ENCODE results near the gene RNF19B.

DNA sequence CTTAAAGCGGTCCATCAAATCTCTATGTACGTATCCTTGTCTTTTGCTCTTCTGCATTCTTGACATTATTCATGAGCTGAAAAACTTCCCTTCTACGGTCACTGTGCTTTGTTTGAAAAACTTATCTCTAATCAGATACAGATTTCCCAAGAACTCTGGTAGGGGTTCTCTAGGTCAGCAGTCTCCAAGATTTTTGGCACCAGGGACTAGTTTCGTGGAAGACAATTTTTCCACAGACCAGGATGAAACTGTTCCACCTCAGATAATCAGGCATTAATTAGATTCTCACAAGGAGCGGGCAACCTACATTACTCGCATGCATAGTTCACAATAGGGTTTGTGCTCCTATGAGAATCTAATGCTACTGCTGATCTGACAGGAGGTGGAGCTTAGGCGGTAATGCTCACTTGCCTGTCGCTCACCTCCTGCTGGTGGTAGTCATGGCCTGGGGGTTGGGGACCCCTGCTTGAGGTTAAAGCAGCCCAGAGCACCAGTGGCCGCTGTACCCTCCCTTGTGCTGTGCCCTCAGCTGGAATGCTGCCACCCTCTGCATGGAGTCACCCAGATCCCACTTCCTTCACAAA, 41.3 kb upstream of the RNF19B start:
- TF ChIP-seq, protein P1, sequence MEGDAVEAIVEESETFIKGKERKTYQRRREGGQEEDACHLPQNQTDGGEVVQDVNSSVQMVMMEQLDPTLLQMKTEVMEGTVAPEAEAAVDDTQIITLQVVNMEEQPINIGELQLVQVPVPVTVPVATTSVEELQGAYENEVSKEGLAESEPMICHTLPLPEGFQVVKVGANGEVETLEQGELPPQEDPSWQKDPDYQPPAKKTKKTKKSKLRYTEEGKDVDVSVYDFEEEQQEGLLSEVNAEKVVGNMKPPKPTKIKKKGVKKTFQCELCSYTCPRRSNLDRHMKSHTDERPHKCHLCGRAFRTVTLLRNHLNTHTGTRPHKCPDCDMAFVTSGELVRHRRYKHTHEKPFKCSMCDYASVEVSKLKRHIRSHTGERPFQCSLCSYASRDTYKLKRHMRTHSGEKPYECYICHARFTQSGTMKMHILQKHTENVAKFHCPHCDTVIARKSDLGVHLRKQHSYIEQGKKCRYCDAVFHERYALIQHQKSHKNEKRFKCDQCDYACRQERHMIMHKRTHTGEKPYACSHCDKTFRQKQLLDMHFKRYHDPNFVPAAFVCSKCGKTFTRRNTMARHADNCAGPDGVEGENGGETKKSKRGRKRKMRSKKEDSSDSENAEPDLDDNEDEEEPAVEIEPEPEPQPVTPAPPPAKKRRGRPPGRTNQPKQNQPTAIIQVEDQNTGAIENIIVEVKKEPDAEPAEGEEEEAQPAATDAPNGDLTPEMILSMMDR (IDR thresholded peaks at IDR 0.05 in 2 of 3, conservative IDR thresholded peaks at IDR 0.05 in 1 of 3; ENCODE audit: borderline replicate concordance in 1 of 3, insufficient read depth in 1 of 3, low read depth in 2 of 3, low read length in 2 of 3), result no peak
- no peak for TF ChIP-seq POLR2AphosphoS5 (IDR thresholded peaks at IDR 0.05; ENCODE audit: low read depth, low read length)
- TF ChIP-seq POLR2A (IDR thresholded peaks at IDR 0.05; ENCODE audit: borderline replicate concordance, extremely low read depth, insufficient read depth, insufficient read length), result no peak
- no peak for TF ChIP-seq YY1 (IDR thresholded peaks at IDR 0.05; ENCODE audit: extremely low read depth, insufficient replicate concordance, low read depth, low read length)
- TF ChIP-seq EGR1 (IDR thresholded peaks at IDR 0.05; ENCODE audit: low read depth), result no peak
- no peak for TF ChIP-seq SP1 (IDR thresholded peaks at IDR 0.05; ENCODE audit: low read depth)
- TF ChIP-seq, protein P2, sequence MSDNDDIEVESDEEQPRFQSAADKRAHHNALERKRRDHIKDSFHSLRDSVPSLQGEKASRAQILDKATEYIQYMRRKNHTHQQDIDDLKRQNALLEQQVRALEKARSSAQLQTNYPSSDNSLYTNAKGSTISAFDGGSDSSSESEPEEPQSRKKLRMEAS (IDR thresholded peaks at IDR 0.05), result no peak
- TF ChIP-seq CEBPB (IDR thresholded peaks at IDR 0.05; ENCODE audit: low read depth), result no peak
- TF ChIP-seq, protein P3, sequence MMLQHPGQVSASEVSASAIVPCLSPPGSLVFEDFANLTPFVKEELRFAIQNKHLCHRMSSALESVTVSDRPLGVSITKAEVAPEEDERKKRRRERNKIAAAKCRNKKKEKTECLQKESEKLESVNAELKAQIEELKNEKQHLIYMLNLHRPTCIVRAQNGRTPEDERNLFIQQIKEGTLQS (IDR thresholded peaks at IDR 0.05), result no peak
- TF ChIP-seq, protein P4, sequence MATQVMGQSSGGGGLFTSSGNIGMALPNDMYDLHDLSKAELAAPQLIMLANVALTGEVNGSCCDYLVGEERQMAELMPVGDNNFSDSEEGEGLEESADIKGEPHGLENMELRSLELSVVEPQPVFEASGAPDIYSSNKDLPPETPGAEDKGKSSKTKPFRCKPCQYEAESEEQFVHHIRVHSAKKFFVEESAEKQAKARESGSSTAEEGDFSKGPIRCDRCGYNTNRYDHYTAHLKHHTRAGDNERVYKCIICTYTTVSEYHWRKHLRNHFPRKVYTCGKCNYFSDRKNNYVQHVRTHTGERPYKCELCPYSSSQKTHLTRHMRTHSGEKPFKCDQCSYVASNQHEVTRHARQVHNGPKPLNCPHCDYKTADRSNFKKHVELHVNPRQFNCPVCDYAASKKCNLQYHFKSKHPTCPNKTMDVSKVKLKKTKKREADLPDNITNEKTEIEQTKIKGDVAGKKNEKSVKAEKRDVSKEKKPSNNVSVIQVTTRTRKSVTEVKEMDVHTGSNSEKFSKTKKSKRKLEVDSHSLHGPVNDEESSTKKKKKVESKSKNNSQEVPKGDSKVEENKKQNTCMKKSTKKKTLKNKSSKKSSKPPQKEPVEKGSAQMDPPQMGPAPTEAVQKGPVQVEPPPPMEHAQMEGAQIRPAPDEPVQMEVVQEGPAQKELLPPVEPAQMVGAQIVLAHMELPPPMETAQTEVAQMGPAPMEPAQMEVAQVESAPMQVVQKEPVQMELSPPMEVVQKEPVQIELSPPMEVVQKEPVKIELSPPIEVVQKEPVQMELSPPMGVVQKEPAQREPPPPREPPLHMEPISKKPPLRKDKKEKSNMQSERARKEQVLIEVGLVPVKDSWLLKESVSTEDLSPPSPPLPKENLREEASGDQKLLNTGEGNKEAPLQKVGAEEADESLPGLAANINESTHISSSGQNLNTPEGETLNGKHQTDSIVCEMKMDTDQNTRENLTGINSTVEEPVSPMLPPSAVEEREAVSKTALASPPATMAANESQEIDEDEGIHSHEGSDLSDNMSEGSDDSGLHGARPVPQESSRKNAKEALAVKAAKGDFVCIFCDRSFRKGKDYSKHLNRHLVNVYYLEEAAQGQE (IDR thresholded peaks at IDR 0.05; ENCODE audit: low read depth), result no peak
- no peak for TF ChIP-seq RAD21 (IDR thresholded peaks at IDR 0.05; ENCODE audit: low read depth)

Measured in HCT116 (cell line).